Natural killer cell (primary cell): ENCODE measurements around the gene RGL2. TPM values are rescaled to one million over a fixed set of nuclear protein-coding genes. Genes with fewer than 3 reads are reported as not detected.
"Not testable (repeated sequence)": the region's sequence is repeated elsewhere in the genome, so short reads cannot be mapped to it uniquely, and the experiment has no call there.

Experiments used
- ATAC-seq, 3 donors: fragments of 150-1000 bp in 2 of 3; fragments of 200-7000 bp in 1 of 3; cut with Tn5 transposase; 1 replicate in 1 of 3; 2 replicates in 2 of 3; pipeline ENCODE4 v1.10.0; 2021; ENCODE audit warnings: mild to moderate bottlenecking in 2 of 3, moderate library complexity in 2 of 3
- DNase-seq, 2 donors: peaks; one replicate each; pipeline versions ENCODE4 v3.0.0 to v3.0.0-alpha.2; 2013 to 2021; ENCODE audit warnings: mixed read lengths in 1 of 2
- H3K27ac ChIP-seq: one replicate; pipeline ENCODE4 v1.5.1; 2013; ENCODE audit warnings: mild to moderate bottlenecking, low read length
- H3K27me3 ChIP-seq: one replicate; pipeline ENCODE4 v1.6.1; 2013; ENCODE audit warnings: low read length; ENCODE audit not compliant: control insufficient read depth, insufficient read depth
- H3K36me3 ChIP-seq: one replicate; pipeline ENCODE4 v1.6.1; 2013; ENCODE audit warnings: low read length; ENCODE audit not compliant: control insufficient read depth, insufficient read depth
- H3K4me1 ChIP-seq: one replicate; pipeline ENCODE4 v1.6.1; 2013; ENCODE audit warnings: low read length; ENCODE audit not compliant: control insufficient read depth, insufficient read depth
- H3K4me3 ChIP-seq: one replicate; pipeline ENCODE4 v1.5.1; 2013; ENCODE audit warnings: low read length
- H3K9me3 ChIP-seq: one replicate; pipeline ENCODE4 v1.6.1; 2013; ENCODE audit warnings: low read length; ENCODE audit not compliant: control insufficient read depth, insufficient read depth
- H3K27ac Mint-ChIP-seq, 2 donors: one replicate each; pipeline ENCODE4 v1.8.0; 2022; ENCODE audit warnings: mild to moderate bottlenecking in 2 of 2, mixed read lengths in 2 of 2, moderate library complexity in 1 of 2
- H3K27me3 Mint-ChIP-seq, 2 donors: one replicate each; pipeline ENCODE4 v1.8.0; 2022; ENCODE audit warnings: low read depth in 2 of 2, mixed read lengths in 2 of 2
- H3K36me3 Mint-ChIP-seq: one replicate; pipeline ENCODE4 v1.8.0; 2022; ENCODE audit warnings: mixed read lengths
- H3K4me1 Mint-ChIP-seq, 2 donors: one replicate each; pipeline ENCODE4 v1.8.0; 2022; ENCODE audit warnings: mixed read lengths in 2 of 2
- H3K4me3 Mint-ChIP-seq: one replicate; pipeline ENCODE4 v1.8.0; 2022; ENCODE audit warnings: mild to moderate bottlenecking, moderate library complexity, mixed read lengths
- H3K9me3 Mint-ChIP-seq, 2 donors: one replicate each; pipeline ENCODE4 v1.8.0; 2022; ENCODE audit warnings: mixed read lengths in 2 of 2
- WGBS: methylation state at CpG from one replicate; pipeline ENCODE4 v1.1.7; 2013; ENCODE audit warnings: missing lambda C conversion rate; ENCODE audit not compliant: insufficient coverage; 5-methylcytosine and 5-hydroxymethylcytosine counted together
- intact Hi-C: fragments of 100-400 bp; cut with micrococcal nuclease; formaldehyde crosslinking; loops from one replicate; pipeline ENCODE4 v1.14.2; 2022
- total RNA-seq, 4 donors: library from RNA; stranded (reverse); fragments of 120-200 nt in 1 of 4; gene quantifications; one replicate each; pipeline versions ENCODE4 v1.2.3 to v1.2.4, GENCODE V29; 2013 to 2022
- TF ChIP-seq, protein P1 (sequence below): fragments of 200-600 bp; IDR thresholded peaks from one replicate; pipeline ENCODE4 v1.8.0; 2022; ENCODE audit warnings: antibody characterized with exemption

The RGL2 gene
- total RNA-seq, 3 donors from 2014 or later (not counting 1 experiment from before 2014, with no cell fraction given), result 80.7 to 91.4 (median 84.9) TPM

DNA sequence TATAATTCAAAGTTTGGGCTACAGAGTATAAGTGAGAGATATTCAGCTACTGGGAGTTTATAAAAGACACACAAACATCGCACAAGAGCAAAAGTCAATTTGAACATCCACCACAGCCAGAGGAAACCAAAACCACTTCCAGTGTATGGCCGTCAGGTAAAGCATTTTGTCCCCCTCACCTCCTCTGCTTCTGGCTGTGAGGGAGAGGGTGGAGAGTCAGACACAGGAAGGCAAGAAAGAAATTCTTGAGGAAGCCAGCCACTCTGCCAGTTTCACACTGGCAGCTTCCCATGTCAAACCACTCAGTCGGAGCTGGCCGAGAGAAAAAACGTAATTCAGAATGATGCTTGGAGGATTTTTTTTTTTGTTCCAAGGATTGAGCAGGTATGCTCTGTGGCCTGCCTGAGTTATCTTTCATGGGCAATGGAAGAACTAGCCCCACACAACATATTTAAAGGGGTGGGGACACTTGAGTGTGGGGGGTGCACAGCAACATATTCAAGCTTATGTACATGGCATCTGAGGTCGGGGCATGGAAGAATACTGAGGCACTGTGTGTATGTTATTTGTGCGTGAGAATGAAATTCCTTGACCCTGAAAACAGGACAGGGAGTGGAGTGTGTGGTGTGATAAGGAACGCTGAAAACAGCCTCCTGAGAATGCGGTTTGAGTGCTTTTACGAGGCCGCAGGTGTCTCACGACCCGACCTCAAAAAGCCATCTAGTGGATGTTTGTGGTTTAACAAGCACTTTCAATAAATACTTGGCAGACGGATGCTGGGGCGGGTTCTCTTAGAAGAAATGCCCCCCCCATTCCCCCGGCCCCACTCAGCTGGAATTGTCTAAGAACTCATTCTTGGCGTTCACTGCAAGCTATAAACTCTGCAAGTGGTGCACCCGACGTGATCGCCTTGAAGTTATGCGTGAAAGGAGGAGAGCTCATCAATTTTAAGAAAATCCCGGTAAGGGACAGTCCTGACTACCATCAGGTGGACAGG, 46.3 kb upstream of the RGL2 start:
- TF ChIP-seq, protein P1, sequence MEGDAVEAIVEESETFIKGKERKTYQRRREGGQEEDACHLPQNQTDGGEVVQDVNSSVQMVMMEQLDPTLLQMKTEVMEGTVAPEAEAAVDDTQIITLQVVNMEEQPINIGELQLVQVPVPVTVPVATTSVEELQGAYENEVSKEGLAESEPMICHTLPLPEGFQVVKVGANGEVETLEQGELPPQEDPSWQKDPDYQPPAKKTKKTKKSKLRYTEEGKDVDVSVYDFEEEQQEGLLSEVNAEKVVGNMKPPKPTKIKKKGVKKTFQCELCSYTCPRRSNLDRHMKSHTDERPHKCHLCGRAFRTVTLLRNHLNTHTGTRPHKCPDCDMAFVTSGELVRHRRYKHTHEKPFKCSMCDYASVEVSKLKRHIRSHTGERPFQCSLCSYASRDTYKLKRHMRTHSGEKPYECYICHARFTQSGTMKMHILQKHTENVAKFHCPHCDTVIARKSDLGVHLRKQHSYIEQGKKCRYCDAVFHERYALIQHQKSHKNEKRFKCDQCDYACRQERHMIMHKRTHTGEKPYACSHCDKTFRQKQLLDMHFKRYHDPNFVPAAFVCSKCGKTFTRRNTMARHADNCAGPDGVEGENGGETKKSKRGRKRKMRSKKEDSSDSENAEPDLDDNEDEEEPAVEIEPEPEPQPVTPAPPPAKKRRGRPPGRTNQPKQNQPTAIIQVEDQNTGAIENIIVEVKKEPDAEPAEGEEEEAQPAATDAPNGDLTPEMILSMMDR, result peak; percentile 73
- H3K36me3 ChIP-seq, result no peaks in the 10 kb centered on the region
- Mint-ChIP-seq H3K27ac (peak overlapping the region; percentile 90 to 94), H3K4me3 (peak overlapping the region; percentile 85), H3K4me1 (peaks cover 25 to 31% of the 10 kb centered on the region in 2 donors), H3K36me3 (no peaks in the 10 kb centered on the region), H3K9me3 (no peaks in the 10 kb centered on the region), H3K27me3 (no peaks in the 10 kb centered on the region)
- ATAC-seq (peak; percentile 53 to 66 (median 54)), DNase-seq (peak; percentile 52 to 93)
- peaks cover 50% of the 10 kb centered on the region for H3K4me1 ChIP-seq
- peak overlapping the region; percentile 89 for H3K27ac ChIP-seq
- 5% methylated on average over 19 of the region's 22 CpGs for WGBS
- intact Hi-C loops, result loop anchor here (1.0 to 10.0 kb wide), 4 partner anchors 22 to 230 kb away; partner anchors contain the start of genes B3GALT4 and KIFC1
- H3K27me3 ChIP-seq, result no peaks in the 10 kb centered on the region
- H3K9me3 ChIP-seq, result no peaks in the 10 kb centered on the region
- peak overlapping the region; percentile 21 for H3K4me3 ChIP-seq

DNA sequence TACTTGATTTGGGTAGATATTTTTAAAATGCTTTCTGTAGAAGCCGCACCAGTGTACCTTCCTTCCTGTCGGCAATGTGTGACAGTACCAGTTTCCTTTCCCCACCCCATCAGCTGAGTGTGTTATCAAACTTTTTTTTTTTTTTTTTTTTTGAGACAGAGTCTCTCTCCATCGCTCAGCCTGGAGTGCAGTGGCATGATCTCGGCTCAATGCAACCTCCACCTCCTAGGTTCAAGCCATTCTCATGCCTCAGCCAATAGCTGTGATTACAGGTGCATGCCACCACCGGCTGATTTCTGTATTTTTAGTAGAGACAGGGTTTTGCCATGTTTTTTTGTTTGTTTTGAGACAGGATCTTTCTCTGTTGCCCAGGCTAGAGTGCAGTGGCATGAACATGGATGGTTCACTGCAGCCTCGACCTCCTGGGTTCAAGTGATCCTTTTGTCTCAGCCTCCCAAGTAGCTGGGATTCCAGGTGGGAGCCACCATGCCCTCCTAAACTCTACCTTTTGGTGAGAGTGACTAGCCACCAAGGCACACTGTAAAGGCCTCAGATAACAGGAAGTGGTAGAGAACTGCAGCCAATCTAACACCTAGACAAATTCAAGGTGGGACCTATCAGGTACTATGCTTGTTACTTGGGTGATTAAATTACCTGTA, 45.3 kb upstream of the RGL2 start:
- Mint-ChIP-seq H3K27me3 (no peaks in the 10 kb centered on the region), H3K36me3 (no peaks in the 10 kb centered on the region), H3K4me3 (peak overlapping the region; percentile 85), H3K9me3 (no peaks in the 10 kb centered on the region), H3K4me1 (peaks cover 25 to 31% of the 10 kb centered on the region in 2 donors), H3K27ac (peak overlapping the region; percentile 90 to 94)
- Histone ChIP-seq H3K4me1 (peaks cover 50% of the 10 kb centered on the region), H3K36me3 (no peaks in the 10 kb centered on the region), H3K4me3 (no peak overlapping the region), H3K9me3 (no peaks in the 10 kb centered on the region), H3K27ac (peak overlapping the region; percentile 89), H3K27me3 (no peaks in the 10 kb centered on the region)
- intact Hi-C loops, result loop anchor here (1.0 to 10.0 kb wide), 3 partner anchors 47 to 231 kb away; partner anchors contain the start of genes B3GALT4 and KIFC1
- DNase-seq (peak; percentile 31 to 93), ATAC-seq (peak; percentile 75 to 87 (median 80))
- WGBS, result 5% methylated on average over 4 of the region's 6 CpGs
- TF ChIP-seq, protein P1, result no peak

DNA sequence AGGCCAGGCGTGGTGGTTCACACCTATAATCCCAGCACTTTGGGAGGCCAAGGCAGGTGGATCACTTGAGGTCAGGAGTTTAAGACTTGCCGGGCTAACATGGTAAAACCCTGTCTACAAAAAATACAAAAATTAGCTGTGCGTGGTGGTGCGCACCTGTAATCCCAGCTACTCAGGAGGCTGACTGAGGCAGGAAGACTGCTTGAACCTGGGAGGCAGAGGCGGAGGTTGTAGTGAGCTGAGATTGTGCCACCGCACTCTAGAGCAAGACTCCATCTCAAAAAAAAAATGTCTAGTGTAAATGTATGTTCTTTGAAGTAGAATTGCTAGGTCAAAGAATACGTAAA, 44.8 kb upstream of the RGL2 start:
- Histone ChIP-seq H3K27ac (peak overlapping the region; percentile 89), H3K4me1 (peaks cover 50% of the 10 kb centered on the region)
- H3K9me3 Mint-ChIP-seq, H3K36me3 Mint-ChIP-seq, H3K36me3 ChIP-seq, H3K27me3 Mint-ChIP-seq, H3K27me3 ChIP-seq, ATAC-seq, H3K9me3 ChIP-seq, H3K4me3 ChIP-seq: not testable (repeated sequence)
- 34% methylated on average over 7 of the region's 7 CpGs for WGBS
- Mint-ChIP-seq H3K27ac (peak overlapping the region; percentile 90 to 94), H3K4me1 (peaks cover 25 to 31% of the 10 kb centered on the region in 2 donors), H3K4me3 (peak overlapping the region; percentile 85)
- peak in 1 of 2 donors; percentile 28 for DNase-seq
- intact Hi-C loops, result loop anchor here (10.0 kb wide), 1 partner anchor 231 kb away; no protein-coding TSS in a partner anchor

DNA sequence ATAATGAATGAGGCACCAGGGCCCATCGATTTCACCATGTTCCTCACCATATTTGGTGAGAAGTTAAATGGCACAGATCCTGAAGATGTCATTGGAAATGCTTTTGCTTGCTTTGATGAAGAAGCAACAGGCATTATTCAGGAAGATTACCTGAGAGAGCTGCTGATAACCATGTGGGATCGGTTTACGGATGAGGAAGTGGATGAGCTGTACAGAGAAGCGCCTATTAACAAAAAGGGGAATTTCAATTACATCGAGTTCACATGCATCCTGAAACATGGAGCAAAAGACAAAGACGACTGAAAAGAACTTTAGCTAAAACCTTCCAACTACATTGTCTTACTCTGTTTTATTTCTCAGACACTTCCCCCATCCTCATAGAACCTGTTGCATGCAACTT, 40.5 kb upstream of the RGL2 start:
- ATAC-seq, result no peak
- H3K27me3 Mint-ChIP-seq, result no peaks in the 10 kb centered on the region
- Histone ChIP-seq H3K9me3 (no peaks in the 10 kb centered on the region), H3K4me1 (peaks cover 30% of the 10 kb centered on the region), H3K27ac (no peak overlapping the region), H3K4me3 (no peak overlapping the region), H3K36me3 (no peaks in the 10 kb centered on the region), H3K27me3 (no peaks in the 10 kb centered on the region)
- peaks cover 11 to 16% of the 10 kb centered on the region in 2 donors for H3K4me1 Mint-ChIP-seq
- H3K27ac Mint-ChIP-seq, result no peak overlapping the region
- H3K4me3 Mint-ChIP-seq, result no peak overlapping the region
- intact Hi-C loops, result no loop called here
- H3K9me3 Mint-ChIP-seq, result no peaks in the 10 kb centered on the region
- H3K36me3 Mint-ChIP-seq, result no peaks in the 10 kb centered on the region
- DNase-seq, result no peak
- WGBS, result 90% methylated on average over 6 of the region's 6 CpGs
- TF ChIP-seq, protein P1, result no peak
